T-helper 1 cell (primary cell): Measurements from ENCODE around the gene DNMT3B.
"Not testable (repeated sequence)": the region's sequence is repeated elsewhere in the genome, so short reads cannot be mapped to it uniquely, and the experiment has no call there.

Experiments used
- DNase-seq, 5 donors: peaks; one replicate each; pipeline ENCODE4 v3.0.0-alpha.2; 2012 to 2020

DNMT3B gene

DNA sequence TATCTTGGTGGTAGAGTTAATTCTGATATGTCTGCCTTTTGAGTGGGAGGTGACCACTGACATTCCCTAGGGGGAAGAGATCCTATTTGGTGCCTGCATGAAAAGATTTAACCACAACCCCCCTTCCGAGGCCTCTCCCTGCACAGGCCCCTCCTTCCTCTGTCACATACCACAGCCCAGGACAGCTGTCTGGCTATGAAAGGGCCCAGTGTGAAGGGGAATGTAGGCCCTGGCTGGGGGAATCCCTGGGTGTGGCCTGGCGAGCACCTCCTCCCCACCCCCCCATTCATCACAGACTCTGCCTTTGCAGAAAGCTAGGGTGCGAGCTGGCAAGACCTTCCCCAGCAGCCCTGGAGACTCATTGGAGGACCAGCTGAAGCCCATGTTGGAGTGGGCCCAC lies 30.1 kb downstream of the DNMT3B start:
- DNase-seq = peak in 2 of 5 donors; percentile 15 to 18

DNA sequence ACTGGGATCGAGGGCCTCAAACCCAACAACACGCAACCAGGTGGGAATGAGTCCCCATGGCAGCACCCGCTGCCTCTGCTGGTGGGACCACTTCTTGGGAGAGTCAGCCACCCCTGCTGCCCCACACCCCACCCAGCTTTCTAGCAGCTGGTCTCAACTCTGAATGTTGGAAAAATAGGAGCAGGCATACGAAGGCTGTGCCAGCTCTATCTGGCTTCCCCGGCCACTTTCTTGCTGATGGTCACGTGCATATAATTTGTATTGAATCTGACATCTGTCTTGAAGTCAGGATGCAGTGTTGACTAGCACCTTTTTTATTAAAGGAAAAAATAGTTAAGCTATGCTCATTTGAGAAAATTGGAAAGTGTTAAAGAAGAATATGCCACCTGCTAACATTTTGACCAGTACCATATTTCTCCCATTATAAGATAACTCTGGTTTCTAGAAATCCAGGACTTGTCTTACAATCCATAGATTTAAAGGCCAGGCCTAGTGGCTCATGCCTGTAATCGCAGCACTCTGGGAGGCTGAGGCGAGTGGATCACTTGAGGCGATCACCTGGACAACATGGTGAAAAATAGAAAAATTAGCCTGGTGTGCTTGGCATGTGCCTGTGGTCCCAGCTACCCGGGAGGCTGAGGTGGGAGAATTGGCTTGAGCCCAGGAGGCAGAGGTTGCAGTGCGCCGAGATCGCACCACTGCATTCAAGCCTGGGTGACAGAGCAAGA lies 30.7 kb downstream of the DNMT3B start:
- DNase-seq = no peak

DNA sequence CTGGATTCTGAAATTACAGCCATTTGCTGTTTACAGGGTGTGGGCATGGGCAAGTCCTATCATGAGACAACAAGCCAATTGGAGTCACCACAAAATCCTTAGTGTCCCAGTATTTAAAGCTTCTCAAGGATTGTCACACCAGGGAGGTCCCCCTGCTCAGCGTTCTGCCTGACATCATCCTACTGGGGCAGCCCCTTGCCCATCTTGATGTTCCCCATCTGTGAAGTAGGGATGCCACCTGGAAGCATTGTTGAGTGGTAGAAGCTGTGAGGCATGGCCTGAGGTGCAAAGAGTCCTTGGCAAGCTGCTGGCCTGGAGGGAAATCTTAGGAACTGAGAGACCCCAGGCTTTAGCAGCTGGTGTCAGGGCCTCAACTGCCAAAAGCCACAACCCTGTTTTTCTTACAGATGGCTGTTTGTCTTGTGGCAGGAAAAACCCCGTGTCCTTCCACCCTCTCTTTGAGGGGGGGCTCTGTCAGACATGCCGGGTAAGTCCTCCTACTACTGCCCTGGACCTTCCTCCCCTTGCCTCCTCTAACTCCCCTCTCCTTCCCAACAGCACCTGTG lies 34.3 kb downstream of the DNMT3B start:
- DNase-seq = no peak

DNA sequence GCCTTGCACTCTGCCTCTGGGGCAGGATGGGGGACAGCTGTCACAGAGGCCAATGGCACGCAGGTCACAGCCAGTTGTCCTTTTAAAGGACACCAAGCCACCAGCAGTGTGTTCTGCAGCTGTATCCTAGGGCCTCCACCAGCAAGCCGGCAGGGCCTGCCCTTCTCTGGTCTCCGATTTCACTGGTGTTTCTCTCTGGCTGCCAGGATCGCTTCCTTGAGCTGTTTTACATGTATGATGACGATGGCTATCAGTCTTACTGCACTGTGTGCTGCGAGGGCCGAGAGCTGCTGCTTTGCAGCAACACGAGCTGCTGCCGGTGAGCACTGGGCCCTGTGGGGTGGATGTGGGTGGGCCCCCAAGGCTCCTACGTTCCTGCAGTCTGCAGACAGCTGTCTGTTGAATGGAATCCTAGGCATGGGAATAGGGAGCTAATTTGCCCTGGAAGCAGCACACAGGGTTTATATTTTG lies 34.8 kb downstream of the DNMT3B start:
- no peak for DNase-seq

DNA sequence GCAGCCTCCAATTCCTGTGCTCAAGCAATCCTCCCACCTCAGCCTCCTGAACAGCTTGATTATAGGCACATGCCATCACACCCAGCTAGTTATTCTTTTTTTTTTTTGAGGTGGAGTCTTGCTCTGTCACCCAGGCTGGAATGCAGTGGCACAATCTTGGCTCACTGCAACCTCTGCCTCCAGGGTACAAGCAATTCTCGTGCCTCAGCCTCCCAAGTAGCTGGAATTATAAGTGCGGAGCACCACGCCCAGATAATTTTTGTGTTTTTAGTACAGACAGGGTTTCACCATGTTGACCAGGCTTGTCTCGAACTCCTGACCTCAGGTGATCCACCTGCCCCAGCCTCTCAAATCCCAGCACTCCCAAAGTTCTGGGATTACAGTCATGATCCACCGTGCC lies 35.4 kb downstream of the DNMT3B start:
- not testable (repeated sequence) for DNase-seq

DNA sequence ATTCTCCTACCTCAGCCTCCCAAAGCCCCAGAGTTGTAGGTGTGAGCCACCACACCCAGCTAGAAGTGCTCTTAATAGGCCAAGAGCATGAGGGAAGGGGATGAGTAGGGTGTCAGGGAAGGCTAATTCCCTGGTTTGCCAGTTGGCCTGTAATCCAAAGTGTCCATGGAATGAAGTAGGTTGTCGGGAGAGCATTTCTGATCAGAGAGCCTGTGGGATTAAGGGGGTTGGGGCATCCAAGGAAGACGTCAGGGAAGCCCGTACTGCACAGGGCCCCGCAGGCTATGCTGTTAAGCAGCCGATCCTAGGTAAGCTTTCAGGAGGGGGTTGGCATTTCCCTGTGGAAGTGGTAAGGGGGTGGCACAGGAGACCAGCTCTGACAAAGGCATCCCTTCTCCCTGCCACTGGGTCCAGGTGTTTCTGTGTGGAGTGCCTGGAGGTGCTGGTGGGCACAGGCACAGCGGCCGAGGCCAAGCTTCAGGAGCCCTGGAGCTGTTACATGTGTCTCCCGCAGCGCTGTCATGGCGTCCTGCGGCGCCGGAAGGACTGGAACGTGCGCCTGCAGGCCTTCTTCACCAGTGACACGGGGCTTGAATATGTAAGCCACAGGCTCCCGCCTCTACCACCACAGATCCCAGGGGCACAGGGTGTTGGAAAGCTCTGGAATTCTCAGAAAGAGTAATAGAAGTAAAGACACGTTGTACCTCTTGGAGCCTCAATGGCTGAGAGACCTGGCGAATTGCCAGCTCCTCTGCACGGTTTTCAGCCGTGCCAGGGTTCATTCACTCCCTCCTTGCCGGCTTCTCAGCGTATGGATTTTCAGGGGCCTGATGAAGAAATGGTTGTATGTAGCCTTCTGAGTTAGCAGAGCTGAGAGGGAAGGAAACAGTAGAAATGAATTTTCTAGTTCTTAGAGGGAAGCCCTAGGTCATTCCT lies 36.1 kb downstream of the DNMT3B start:
- no peak for DNase-seq

DNA sequence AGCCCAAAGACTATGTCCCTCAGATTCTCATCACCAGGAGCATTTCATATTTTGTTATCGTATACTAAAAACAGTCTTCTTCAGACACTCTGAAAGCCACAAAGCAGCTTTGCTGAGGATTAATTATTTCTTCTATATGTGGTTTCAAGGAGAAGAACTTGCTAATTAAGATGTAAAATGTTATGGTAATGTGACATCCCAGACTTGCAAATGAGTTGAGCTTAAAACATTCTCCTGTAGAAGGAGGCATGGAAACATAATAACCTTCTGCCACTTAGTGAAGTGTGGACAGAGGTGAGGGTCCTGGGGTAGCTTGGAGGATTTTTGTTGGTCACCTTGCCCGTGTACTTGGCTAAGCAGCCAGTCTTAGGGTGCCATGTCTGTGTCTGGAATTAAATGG lies 40.9 kb downstream of the DNMT3B start:
- DNase-seq = no peak

DNA sequence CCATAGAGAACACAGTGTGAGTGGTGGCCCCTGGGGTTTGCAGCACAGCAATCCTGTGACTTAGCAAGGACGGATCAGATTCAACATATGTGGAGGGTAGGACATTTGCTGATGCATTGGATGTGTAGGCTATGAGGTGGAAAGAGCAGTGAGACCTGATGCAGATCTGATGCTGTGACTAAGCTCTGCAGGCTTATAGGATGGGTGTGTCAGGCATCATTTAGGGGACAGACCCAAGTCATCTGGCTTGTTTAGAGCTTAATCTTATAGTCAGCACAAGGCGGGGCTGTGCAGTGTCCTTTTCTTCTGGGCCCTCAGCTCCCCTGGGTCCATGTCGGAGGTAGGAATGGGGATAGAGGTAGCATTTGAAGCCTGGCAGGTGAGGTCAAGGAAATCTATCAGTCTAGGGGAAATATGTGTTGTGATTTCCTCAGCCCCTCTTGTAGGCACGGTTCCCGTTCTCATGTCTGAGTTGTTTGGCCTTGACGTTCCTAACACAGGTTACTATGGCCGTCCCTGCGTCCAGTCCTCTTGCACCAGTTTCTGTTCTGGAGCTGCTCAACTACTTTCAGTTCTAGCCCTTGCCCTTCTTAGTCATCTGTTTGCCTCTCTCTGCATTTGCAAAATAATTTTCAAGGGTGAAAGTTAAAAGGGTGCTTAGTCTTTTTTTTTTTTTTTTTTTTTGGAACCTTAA lies 42.0 kb downstream of the DNMT3B start:
- no peak for DNase-seq

DNA sequence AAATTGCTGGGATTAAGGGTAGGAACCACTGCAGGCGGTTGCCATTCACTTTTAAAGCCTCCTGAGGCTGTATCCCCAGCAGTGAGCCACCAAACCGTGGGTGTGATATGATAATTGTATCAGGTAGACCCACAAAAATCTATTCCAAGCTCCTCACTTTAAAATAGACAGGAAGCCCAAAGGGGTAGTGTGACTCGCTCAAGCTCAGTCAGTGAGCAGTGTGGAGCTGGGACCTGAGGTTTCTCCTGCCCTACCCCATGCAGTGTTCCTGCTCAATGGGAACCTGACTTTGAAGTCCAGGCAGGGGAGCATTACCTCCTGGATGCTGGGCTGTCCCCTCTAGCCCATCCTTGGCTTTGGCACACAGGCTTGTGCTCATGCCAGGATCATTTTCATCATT lies 42.6 kb downstream of the DNMT3B start:
- DNase-seq = no peak

DNA sequence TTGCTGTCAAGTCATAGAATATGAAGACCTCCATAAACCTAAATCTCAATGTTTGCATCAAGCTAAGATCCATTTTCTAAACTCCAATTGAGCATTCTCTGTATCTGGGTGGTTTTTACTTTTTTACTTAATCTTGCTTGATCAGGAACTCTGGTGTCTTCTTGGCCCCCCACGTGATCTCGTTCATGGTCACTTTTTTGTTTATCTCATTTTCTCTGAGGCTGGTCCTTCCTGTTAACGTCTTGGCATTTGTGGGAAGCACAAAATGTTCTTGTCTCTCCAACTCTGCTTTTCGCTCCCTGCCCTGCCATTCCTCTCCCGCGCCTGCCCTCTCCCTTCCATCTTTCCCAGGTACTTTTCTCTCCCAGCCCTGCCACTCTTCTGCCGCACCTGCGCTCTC lies 43.5 kb downstream of the DNMT3B start:
- DNase-seq = no peak

DNA sequence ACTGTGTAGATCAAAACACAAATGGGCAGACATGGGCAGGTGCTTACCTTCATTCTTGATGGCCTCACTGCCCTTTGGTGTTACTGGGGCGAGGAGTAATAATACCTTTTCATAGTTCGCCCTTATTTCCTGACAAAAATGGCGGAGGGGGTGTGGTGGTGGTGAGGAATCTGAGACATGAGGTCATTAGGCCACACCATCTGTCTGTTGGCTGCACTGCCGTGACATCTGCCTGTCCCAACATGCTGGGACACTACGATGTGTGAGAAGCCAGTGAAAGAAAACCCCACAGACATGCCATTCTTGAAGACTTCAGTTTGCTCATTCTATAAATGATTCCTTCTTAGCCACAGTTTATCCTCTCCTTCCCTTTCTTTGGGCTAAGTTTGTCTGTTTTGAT lies 44.2 kb downstream of the DNMT3B start:
- DNase-seq = no peak

DNA sequence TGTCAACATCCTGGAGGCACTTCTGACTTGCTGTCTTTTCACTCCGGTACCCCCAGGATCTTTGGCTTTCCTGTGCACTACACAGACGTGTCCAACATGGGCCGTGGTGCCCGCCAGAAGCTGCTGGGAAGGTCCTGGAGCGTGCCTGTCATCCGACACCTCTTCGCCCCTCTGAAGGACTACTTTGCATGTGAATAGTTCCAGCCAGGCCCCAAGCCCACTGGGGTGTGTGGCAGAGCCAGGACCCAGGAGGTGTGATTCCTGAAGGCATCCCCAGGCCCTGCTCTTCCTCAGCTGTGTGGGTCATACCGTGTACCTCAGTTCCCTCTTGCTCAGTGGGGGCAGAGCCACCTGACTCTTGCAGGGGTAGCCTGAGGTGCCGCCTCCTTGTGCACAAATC lies 45.5 kb downstream of the DNMT3B start:
- DNase-seq = no peak

DNA sequence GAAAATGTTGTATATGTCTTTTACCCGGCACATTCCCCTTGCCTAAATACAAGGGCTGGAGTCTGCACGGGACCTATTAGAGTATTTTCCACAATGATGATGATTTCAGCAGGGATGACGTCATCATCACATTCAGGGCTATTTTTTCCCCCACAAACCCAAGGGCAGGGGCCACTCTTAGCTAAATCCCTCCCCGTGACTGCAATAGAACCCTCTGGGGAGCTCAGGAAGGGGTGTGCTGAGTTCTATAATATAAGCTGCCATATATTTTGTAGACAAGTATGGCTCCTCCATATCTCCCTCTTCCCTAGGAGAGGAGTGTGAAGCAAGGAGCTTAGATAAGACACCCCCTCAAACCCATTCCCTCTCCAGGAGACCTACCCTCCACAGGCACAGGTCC lies 46.3 kb downstream of the DNMT3B start:
- no peak for DNase-seq

DNA sequence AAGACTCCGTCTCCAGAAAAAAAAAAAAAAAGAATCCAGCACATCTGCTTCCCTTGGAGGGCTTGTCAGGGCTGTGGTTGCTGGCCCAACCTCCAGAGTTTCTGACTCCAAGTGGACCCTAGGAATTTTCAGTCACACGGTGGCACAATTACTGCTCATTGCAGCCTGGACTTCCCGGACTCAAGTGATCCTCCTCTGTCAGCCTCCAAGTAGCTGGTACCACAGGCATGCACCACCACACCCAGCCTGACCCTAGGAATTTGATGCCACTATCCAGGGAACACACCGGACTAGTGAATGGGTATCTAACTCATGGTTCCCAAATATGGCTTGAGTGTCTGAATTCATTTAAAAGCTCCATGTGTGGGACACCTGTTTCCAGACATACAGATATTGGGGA lies 47.7 kb downstream of the DNMT3B start:
- DNase-seq = no peak

DNA sequence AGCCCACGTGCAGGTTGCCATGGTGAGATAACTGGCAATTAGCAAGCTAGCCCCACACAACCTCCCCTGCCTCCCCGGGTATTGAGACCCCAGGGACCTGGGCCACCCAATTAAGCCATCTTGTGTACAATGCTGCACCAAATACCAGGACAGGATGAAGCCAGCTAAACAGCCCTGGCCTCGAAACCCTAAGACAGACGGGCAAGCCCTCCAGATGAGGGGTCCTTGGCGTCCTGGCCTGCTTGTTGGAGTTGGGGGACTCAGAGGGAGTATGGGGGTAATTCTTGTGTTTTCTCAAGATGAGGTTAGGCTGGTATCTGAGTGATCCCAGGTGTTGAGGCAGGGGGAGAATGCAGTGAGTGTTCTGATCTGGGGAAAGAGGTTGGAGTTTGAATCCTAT lies 48.8 kb downstream of the DNMT3B start:
- no peak for DNase-seq

DNA sequence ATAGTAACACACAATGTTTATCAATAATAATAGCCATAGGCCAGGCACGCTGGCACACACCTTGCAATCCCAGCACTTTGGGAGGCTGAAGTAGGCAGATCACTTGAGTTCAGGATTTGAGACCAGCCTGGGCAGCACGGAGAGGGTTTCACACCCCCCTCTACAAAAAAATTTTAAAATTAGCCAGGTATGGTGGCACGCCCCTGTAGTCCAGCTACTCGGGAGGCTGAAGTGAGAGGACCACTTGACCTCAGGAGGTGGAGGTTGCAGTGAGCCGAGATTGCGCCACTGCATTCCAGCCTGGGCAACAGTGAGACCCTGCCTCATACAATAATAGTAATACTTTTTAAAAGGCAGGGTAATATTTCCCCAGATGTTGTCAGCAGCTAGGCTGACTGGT lies 49.7 kb downstream of the DNMT3B start:
- no peak for DNase-seq

DNA sequence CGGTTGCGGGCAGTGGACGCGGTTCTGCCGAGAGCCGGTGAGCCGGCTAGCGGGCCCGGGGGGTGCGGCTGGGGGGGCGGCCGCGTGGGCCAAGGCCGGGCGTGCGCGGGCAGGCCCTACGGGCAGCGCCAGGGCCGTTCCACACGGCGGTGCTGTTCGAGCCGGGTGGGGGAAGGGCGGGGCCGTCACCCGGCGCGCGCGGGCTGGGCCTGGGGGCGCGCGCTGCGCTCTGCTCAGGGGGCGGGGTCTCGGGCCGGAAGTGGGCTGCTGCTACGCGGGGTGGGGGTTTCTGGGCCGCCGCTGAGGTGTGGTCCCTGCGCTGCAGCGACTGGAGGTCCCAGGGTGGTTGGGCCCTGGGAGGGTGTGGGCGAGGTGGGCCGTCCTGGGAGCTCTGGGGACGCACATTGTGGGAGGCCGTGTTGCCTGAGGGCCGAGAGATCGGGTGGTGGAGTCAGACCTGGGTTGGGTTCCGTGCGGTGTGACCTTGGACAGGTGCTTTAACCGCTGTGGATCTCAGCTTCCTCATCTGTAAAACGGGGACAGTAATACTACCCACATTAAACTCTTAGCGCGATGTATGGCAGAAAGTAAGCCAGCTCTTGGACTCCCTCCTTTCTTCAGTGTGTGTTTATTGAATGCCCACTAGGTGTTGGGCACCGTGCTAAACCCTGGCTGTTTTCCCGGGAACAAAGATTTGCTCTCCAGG lies 58.0 kb downstream of the DNMT3B start:
- peak; percentile 58 to 89 (median 73) for DNase-seq

DNA sequence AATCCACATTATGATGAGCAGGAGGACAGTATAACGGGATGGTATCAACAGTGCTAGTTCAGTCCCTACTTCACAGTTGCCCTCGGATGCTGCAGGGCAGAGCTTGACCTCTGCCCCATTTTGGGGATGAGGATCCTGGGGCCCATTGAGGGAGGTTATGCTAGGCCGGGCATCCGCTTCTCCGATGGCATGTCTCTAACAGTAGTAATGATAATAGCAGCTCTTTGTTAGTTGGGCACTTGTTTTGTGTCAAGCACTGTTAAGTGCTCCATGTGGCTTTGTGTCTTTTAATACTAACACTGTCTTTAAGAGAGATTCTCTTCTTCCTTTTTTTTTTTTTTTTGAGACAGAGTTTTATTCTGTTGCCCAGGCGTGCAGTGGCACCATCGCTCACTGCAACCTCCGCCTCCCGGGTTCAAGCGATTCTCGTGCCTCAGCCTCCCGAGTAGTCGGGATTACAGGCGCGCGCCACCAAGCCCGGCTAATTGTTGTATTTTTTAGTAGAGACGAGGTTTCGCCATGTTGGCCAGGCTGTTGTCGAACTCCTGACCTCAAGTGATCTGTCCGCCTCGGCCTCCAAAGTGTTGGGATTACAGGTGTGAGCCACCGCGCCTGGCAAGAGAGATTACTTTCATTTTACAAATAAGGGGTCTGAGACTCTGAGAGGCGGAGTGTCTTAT lies 58.7 kb downstream of the DNMT3B start:
- peak in 1 of 5 donors; percentile 14 for DNase-seq

DNA sequence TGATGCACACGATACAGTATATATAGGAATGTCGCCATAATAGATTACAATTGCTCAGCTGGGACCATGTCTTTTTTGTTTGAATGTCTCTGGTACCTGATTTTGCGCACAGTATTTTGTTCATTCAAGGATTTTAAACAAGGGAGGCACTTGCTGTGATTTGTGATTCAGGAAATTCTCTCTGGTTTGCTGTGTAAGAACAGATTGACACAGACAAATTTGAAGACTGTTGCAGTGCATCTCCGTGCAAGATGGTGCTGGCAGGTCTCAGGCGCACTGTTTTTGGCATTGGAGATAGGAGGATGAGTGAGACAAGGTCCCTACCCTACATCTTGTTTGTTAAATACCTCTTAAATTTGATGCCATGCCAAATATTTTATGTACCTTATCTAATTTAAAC lies 60.0 kb downstream of the DNMT3B start:
- DNase-seq = no peak

DNA sequence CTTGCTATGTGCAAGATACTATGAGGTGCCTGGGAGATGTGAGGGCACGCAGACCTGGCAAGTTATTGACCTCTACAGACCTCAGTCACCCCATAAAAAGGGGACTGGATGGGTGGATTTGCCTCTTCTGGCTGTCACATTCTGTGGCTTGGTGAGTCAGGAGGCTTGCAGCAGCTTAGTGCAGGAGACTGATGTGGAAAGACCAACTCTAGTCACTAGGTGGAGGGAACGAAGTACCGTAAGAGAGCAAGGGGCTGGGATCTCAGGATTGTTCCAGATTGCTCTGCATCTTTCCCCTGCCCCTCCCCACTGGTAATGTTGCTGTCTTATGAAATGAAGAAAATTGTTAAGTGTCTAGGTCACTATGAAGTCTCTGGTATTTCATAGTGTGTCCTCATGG lies 60.9 kb downstream of the DNMT3B start:
- DNase-seq = no peak

DNA sequence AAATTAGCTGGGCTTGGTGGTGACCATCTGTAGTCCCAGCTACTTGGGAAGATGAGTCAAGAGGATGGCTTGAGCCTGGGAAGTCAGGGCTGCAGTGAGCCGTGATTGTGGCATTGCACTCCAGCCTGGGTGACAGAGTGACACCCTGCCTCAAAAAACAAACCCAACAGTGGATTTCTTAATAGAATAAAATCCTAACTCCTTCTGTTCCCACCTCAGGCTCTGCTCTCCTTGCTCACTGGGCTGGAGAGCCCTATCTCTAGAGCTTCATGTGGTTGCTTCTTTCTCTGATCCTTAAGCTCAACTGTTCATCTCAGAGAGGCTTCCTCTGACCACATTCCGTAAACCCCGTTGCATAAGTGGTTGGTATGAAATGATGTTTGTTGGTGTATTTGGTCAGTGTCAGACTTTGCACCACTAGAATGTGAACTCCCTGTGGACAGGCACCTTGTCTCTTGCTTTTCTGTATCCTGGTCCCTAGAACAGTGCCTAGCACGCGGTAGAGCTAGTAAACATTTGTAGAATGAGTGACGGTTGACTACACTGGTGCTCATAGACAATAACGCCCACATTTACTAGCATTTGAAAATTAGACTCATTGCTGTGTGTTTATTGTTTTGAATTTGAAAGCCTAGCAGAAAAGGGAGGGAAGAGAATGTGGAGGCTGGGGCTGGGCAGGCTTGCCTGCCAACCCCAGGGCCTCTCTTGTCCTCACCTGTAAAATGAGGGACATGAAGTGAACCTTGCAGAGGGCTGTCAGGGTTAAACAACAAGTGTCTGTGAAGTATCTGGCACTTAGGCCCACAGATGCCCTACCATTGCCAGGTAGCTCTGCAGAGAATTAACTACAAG lies 61.8 kb downstream of the DNMT3B start:
- DNase-seq = no peak
